ENCODE results near the gene TENM4.

DNA sequence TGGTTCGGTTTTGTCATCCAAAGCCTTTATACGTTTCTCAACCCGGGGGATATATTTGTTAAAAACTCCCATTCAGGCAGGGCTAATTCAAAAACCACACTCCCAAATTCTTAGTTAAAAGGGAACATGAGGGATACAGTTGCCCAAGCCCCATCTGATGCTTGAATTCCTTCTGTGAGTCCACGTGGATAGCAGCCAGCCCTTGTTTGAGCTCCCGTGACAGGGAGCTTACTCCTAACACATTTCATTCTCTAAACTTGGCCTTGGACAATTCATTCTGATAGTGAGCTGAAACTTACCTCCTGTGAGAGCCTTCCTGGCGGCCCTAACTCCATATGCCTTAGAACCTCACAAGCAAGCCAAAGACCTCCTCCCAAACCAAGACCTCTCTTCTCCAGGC is 357.5 kb downstream of the TENM4 start:
- TF ChIP-seq, protein P1, sequence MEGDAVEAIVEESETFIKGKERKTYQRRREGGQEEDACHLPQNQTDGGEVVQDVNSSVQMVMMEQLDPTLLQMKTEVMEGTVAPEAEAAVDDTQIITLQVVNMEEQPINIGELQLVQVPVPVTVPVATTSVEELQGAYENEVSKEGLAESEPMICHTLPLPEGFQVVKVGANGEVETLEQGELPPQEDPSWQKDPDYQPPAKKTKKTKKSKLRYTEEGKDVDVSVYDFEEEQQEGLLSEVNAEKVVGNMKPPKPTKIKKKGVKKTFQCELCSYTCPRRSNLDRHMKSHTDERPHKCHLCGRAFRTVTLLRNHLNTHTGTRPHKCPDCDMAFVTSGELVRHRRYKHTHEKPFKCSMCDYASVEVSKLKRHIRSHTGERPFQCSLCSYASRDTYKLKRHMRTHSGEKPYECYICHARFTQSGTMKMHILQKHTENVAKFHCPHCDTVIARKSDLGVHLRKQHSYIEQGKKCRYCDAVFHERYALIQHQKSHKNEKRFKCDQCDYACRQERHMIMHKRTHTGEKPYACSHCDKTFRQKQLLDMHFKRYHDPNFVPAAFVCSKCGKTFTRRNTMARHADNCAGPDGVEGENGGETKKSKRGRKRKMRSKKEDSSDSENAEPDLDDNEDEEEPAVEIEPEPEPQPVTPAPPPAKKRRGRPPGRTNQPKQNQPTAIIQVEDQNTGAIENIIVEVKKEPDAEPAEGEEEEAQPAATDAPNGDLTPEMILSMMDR (IDR thresholded peaks at IDR 0.05) = no peak
- TF ChIP-seq EZH2 (IDR thresholded peaks at IDR 0.05) = no peak

Measured in neural progenitor cell (in vitro differentiated cells).